ENCODE results near the gene GALNT17.

The GALNT17 gene

GRCh38 chr7:71132127-71132376 lies at the start of gene GALNT17:
GALNT17 (plus strand) TSS chr7:71132144.
- DNase-seq (ENCODE audit: low spot score) = no peak

GRCh38 chr7:71095266-71095860 lies 36.6 kb upstream of the GALNT17 start:
- DNase-seq (ENCODE audit: low spot score) = no peak

GRCh38 chr7:71096351-71096750 lies 35.6 kb upstream of the GALNT17 start:
- no peak for DNase-seq (ENCODE audit: low spot score)

- DNase-seq (ENCODE audit: low spot score) = no peak
Observed at GRCh38 chr7:71106226-71106625, 25.7 kb upstream of the GALNT17 start.

GRCh38 chr7:71112436-71112835 lies 19.5 kb upstream of the GALNT17 start:
- no peak for DNase-seq (ENCODE audit: low spot score)

- DNase-seq (ENCODE audit: low spot score) = no peak
Observed at GRCh38 chr7:71120096-71120495, 11.8 kb upstream of the GALNT17 start.

- DNase-seq (ENCODE audit: low spot score) = no peak
Observed at GRCh38 chr7:71129126-71129525, 2.8 kb upstream of the GALNT17 start.

GRCh38 chr7:71130031-71130679 lies 1.8 kb upstream of the GALNT17 start:
- DNase-seq (ENCODE audit: low spot score) = no peak

DNA sequence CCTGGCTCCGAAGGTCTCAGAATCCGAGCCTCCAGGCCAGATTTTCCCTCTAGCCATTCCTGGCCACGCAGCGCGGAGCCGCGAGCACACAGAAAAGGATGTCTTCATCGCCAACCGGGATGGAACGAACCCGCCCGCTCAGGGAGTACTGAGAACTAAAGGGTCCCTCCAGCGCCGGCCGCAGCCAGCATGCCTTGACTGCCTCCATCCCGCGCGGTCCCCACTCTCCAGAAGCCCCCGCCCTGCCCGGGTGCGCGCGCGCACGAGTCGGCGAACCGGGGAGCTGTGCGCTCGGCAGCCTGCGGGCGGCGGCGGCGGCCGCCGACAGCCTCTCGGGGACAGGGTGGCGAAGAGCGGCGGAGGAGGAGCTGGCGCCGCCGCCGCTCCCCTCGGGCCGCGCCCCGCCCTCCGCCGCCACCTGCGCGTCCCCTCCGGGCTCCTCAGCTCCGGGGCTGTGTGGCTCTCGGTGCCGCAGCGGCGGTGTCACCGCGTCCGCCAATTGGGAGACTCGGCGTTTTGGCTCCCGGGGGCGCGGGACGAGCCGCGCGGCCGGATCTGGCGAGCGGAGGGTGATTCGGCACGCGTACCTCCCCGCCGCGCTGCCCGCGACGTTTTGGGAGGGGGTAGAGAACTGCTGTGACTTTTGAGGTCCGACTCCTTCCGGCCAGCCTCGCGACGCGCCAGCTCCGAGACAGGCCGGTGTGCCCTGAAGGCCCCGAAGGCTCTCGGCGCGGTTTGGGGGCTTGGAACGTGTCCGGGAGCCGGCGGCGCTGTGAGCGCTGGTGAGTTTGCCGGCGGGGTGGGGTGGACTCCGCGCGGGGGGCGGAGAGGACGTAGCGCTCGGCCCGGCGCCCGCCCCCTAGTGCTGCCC lies 453 bp upstream of the GALNT17 start:
- DNase-seq (ENCODE audit: low spot score) = no peak

GRCh38 chr7:71132377-71133231 lies 660 bp downstream of the GALNT17 start:
- DNase-seq (ENCODE audit: low spot score) = no peak

DNA sequence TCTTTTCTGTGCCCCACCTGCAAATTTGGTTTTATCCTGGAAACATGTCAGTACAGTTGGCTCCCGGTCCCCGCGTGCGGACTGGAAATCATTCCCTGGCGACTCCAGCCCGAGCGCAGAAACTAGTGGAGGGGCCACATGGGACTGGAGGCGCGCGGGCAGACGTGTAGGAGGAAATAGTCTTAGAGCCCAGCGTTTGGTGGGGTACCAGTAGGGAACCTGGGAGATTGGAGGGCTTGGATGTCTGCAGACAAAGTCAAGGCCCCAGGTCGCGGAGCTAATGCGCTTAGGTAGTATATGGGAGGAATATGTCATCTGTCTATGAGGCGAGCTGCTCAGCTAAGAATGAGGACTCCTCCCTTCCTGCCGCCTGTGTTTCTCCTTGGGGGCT lies 1.3 kb downstream of the GALNT17 start:
- DNase-seq (ENCODE audit: low spot score) = no peak

- DNase-seq (ENCODE audit: low spot score) = no peak
Observed at GRCh38 chr7:71133856-71134255, 1.9 kb downstream of the GALNT17 start.

DNA sequence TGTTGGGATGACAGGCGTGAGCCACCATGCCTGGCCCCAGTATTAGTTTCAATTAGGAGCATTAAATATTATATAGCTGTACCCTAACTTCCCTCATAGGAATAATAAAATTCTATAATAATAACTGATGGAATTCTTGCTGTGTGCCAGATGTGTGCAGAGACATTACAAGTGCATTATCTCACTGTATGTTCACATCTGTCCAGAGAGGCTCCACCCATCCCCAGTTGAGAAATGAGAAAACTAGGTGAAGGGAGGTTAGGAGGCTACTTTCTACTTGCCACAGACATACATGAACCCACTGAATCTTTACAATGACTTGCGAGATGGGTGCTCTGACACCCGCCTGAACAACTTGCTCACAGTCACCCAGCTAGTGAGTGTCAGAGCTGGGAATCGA lies 3.2 kb downstream of the GALNT17 start:
- DNase-seq (ENCODE audit: low spot score) = no peak

DNA sequence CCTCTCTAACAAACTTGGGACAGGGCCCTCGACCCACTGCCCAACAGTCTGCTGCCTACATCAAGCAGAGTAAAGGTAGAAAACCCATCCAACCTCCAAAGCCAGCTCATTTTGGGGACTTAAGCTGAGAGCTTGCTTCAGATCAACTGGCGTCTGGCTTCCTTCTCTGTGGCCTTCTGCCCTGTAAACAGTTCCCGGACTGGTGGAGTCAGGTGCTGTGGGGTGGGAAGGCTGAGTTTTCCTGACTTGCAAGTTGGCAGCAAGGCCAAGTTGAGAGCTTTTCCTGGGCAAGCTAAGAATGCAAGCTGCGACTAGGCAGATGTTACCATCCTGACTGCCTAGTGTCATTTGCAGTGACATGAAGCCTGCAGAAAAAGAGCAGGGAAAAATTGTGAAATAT lies 3.7 kb downstream of the GALNT17 start:
- no peak for DNase-seq (ENCODE audit: low spot score)

- no peak for DNase-seq (ENCODE audit: low spot score)
Observed at GRCh38 chr7:71137479-71137878, 5.5 kb downstream of the GALNT17 start.

- no peak for DNase-seq (ENCODE audit: low spot score)
Observed at GRCh38 chr7:71140264-71140663, 8.3 kb downstream of the GALNT17 start.

DNA sequence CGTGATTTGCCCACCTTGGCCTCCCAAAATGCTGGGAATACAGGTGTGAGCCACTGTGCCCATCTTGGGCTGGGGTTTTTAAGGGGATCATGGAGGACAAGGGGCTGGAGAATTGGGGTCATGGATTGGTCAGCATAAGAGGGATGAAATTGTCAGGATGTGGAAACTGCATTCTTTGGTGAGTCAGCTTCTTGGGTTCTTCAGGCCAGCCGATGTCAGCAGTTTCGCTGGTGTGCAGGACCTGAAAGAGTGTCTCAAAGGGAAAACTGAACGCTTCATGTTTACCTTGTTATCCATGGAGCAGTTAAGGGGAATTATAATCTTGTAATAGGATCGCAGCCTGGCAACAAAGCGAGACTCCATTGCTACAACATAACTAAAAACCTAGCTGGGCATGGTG lies 13.0 kb downstream of the GALNT17 start:
- no peak for DNase-seq (ENCODE audit: low spot score)

- no peak for DNase-seq (ENCODE audit: low spot score)
Observed at GRCh38 chr7:71145906-71146901, 14.3 kb downstream of the GALNT17 start.

- no peak for DNase-seq (ENCODE audit: low spot score)
Observed at GRCh38 chr7:71148098-71148497, 16.2 kb downstream of the GALNT17 start.

DNA sequence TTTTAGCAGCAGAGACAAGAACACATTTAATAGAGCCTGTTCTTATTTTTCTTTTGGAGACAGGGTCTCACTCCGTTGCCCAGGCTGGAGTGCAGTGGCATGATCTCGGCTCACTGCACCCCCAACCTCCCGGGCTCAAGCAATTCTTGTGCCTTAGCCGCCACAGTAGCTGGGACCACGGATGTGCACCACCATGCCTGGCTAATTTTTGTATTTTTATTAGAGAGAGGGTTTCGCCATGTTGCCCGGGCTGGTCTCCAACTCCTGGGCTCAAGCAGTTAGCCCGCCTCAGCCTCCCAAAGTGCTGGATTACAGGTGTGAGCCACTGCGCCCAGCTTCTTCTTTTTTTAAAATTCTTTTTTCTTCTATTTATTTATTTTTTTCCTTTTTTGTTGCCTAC lies 23.3 kb downstream of the GALNT17 start:
- no peak for DNase-seq (ENCODE audit: low spot score)

DNA sequence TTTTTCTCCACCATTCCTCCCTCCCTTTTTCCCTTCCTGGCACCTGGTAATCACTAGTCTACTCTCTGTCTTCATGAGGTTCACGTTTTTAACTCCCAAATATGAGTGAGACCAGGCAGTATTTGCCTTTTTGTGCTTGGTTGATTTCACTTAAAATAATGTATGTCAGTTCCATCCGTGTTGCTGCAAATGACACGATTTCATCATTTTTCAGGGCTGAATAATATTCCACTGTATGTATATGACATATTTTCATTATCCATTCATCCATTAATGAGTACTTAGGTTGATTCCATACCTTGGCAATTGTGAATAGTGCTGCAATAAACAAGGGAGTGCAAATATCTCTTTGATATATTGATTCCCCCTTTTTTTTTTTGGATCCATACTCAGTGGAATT lies 25.8 kb downstream of the GALNT17 start:
- no peak for DNase-seq (ENCODE audit: low spot score)
